ENCODE results near the gene SPATA16.

Gene SPATA16

DNA sequence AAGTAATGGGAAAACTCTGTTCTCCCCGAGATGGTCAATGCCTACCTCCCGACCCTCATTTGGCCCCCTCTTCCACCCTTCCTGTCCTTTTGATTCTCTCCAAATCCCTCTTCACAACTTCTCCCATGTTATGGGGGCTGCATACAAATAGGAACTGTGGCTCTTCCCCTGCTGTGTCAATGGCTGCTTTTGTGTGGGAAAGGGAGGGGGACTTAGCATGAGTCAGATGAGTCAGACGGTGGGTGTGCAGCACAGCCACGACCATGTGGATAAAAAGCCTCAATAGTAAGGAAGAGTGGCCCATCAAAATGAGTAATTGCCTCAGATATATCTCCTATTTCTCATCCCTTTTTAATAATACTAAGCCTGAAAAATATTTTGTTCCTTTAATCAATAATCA is 31.9 kb downstream of the SPATA16 start:
- no peak overlapping the region for H3K4me2 ChIP-seq (ENCODE audit: low read depth, low read length, poor library complexity, severe bottlenecking)
- no peaks in the 10 kb centered on the region for H3K9me3 ChIP-seq (ENCODE audit: insufficient read depth, low read depth, low read length)
- no peaks in the 10 kb centered on the region for H3K36me3 ChIP-seq (ENCODE audit: insufficient read depth, low read length)
- H3K9ac ChIP-seq (ENCODE audit: low read depth, low read length, poor library complexity, severe bottlenecking): no peak overlapping the region
- no peaks in the 10 kb centered on the region for H3K79me2 ChIP-seq (ENCODE audit: insufficient read depth, low read length)
- H3K9me2 ChIP-seq (replicated peaks; ENCODE audit: low read depth, low read length): no peaks in the 10 kb centered on the region
- H3K27me3 ChIP-seq (ENCODE audit: insufficient read depth, low read length, poor library complexity, severe bottlenecking): no peaks in the 10 kb centered on the region
- H4K20me1 ChIP-seq (ENCODE audit: insufficient read depth, low read length, poor library complexity, severe bottlenecking): no peaks in the 10 kb centered on the region
- H2AFZ ChIP-seq (ENCODE audit: low read length): no peak overlapping the region
- no peak overlapping the region for H3K4me3 ChIP-seq (ENCODE audit: low read length, poor library complexity, severe bottlenecking)
- TF ChIP-seq EZH2phosphoT487 (IDR thresholded peaks at IDR 0.05; ENCODE audit: borderline replicate concordance): no peak
- TF ChIP-seq, protein P1, sequence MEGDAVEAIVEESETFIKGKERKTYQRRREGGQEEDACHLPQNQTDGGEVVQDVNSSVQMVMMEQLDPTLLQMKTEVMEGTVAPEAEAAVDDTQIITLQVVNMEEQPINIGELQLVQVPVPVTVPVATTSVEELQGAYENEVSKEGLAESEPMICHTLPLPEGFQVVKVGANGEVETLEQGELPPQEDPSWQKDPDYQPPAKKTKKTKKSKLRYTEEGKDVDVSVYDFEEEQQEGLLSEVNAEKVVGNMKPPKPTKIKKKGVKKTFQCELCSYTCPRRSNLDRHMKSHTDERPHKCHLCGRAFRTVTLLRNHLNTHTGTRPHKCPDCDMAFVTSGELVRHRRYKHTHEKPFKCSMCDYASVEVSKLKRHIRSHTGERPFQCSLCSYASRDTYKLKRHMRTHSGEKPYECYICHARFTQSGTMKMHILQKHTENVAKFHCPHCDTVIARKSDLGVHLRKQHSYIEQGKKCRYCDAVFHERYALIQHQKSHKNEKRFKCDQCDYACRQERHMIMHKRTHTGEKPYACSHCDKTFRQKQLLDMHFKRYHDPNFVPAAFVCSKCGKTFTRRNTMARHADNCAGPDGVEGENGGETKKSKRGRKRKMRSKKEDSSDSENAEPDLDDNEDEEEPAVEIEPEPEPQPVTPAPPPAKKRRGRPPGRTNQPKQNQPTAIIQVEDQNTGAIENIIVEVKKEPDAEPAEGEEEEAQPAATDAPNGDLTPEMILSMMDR (conservative IDR thresholded peaks at IDR 0.05; ENCODE audit: low read length): no peak
- H3K4me1 ChIP-seq (ENCODE audit: insufficient read depth, low read length, poor library complexity, severe bottlenecking): no peaks in the 10 kb centered on the region
- H3F3A ChIP-seq (ENCODE audit: low read depth): no peaks in the 10 kb centered on the region

DNA sequence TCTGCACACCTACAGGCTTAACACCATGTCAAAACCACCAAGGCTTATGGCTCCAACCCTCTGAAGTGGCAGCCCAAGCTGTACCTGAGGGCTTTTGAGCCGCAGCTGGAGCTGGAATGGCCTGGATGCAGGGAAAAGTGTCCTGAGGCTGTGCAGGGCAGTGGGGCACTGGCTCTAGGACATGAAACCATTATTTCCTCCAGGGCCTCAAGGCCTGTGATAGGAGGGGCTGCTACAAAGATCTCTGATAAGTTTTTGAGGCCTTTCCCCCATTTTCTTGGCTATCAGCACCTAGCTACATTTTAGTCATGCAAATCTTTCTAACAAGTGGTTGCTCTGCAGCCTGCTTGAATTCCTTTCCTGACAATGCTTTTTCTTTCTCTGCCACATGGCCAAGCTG is 37.6 kb downstream of the SPATA16 start:
- H3K27me3 ChIP-seq (ENCODE audit: insufficient read depth, low read length, poor library complexity, severe bottlenecking): no peaks in the 10 kb centered on the region
- H3K9me2 ChIP-seq (replicated peaks; ENCODE audit: low read depth, low read length): no peaks in the 10 kb centered on the region
- H3K9ac ChIP-seq (ENCODE audit: low read depth, low read length, poor library complexity, severe bottlenecking): no peak overlapping the region
- no peaks in the 10 kb centered on the region; the same call in 1 of the 2 replicates for H3K9me3 ChIP-seq (ENCODE audit: insufficient read depth, low read depth, low read length)
- no peak overlapping the region for H3K4me3 ChIP-seq (ENCODE audit: low read length, poor library complexity, severe bottlenecking)
- no peak overlapping the region for H3K4me2 ChIP-seq (ENCODE audit: low read depth, low read length, poor library complexity, severe bottlenecking)
- H3F3A ChIP-seq (ENCODE audit: low read depth): no peaks in the 10 kb centered on the region
- H4K20me1 ChIP-seq (ENCODE audit: insufficient read depth, low read length, poor library complexity, severe bottlenecking): no peaks in the 10 kb centered on the region
- H3K79me2 ChIP-seq (ENCODE audit: insufficient read depth, low read length): no peaks in the 10 kb centered on the region
- no peaks in the 10 kb centered on the region for H3K4me1 ChIP-seq (ENCODE audit: insufficient read depth, low read length, poor library complexity, severe bottlenecking)
- no peak overlapping the region for H2AFZ ChIP-seq (ENCODE audit: low read length)
- H3K36me3 ChIP-seq (ENCODE audit: insufficient read depth, low read length): no peaks in the 10 kb centered on the region
- no peak for TF ChIP-seq EZH2phosphoT487 (IDR thresholded peaks at IDR 0.05; ENCODE audit: borderline replicate concordance)
- TF ChIP-seq, protein P1 (conservative IDR thresholded peaks at IDR 0.05; ENCODE audit: low read length): no peak

DNA sequence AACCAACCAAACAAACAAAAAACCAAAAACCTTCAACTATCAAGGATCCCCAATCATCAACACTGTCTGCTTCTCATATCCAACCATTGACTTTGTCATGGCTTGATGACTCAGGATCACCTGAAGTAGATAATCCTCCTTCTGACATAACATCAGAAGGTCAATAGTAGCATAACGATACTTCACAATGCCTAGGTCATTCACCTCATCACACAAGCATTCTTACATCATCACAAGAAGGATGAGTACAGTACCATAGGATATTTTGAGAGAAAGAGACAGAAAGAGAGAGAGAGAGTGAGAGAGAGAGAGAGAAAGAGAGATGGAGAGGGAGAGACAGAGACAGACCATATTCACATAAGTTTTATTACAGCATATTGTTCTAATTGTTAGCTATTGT is 42.1 kb downstream of the SPATA16 start:
- H3K36me3 ChIP-seq (ENCODE audit: insufficient read depth, low read length): no peaks in the 10 kb centered on the region
- no peak overlapping the region for H3K4me3 ChIP-seq (ENCODE audit: low read length, poor library complexity, severe bottlenecking)
- no peak overlapping the region for H3K4me2 ChIP-seq (ENCODE audit: low read depth, low read length, poor library complexity, severe bottlenecking)
- H2AFZ ChIP-seq (ENCODE audit: low read length): no peak overlapping the region
- no peak overlapping the region for H3K9ac ChIP-seq (ENCODE audit: low read depth, low read length, poor library complexity, severe bottlenecking)
- no peaks in the 10 kb centered on the region for H3K4me1 ChIP-seq (ENCODE audit: insufficient read depth, low read length, poor library complexity, severe bottlenecking)
- no peaks in the 10 kb centered on the region for H4K20me1 ChIP-seq (ENCODE audit: insufficient read depth, low read length, poor library complexity, severe bottlenecking)
- no peaks in the 10 kb centered on the region for H3K9me2 ChIP-seq (replicated peaks; ENCODE audit: low read depth, low read length)
- TF ChIP-seq EZH2phosphoT487 (IDR thresholded peaks at IDR 0.05; ENCODE audit: borderline replicate concordance): no peak
- TF ChIP-seq, protein P1 (conservative IDR thresholded peaks at IDR 0.05; ENCODE audit: low read length): no peak
- no peaks in the 10 kb centered on the region for H3K79me2 ChIP-seq (ENCODE audit: insufficient read depth, low read length)
- H3F3A ChIP-seq (ENCODE audit: low read depth): no peaks in the 10 kb centered on the region
- H3K9me3 ChIP-seq (ENCODE audit: insufficient read depth, low read depth, low read length): no peaks in the 10 kb centered on the region; the same call in 1 of the 2 replicates
- no peaks in the 10 kb centered on the region for H3K27me3 ChIP-seq (ENCODE audit: insufficient read depth, low read length, poor library complexity, severe bottlenecking)

All from Loucy (cell line).